T-helper 1 cell treated with Interleukin-12 subunit alpha and Interleukin-12 subunit beta and Interleukin-4 antibody, amounts not matched to agents 30 μg/mL and 1 μg/mL, for 36 hours (primary cell): ENCODE results near the gene UBE2I.

Experiments used
- H3K27ac Mint-ChIP-seq: one replicate; pipeline ENCODE4 v1.8.0; 2021; ENCODE audit warnings: mild to moderate bottlenecking, mixed read lengths
- H3K27me3 Mint-ChIP-seq: one replicate; pipeline ENCODE4 v1.8.0; 2021; ENCODE audit warnings: low read depth, mixed read lengths
- H3K36me3 Mint-ChIP-seq: one replicate; pipeline ENCODE4 v1.8.0; 2021; ENCODE audit warnings: low read depth, mixed read lengths
- H3K4me1 Mint-ChIP-seq: one replicate; pipeline ENCODE4 v1.8.0; 2021; ENCODE audit warnings: low read depth, mixed read lengths
- H3K4me3 Mint-ChIP-seq: one replicate; pipeline ENCODE4 v1.8.0; 2021; ENCODE audit warnings: mild to moderate bottlenecking, moderate library complexity, mixed read lengths
- H3K9me3 Mint-ChIP-seq: one replicate; pipeline ENCODE4 v1.8.0; 2021; ENCODE audit warnings: mixed read lengths

The UBE2I gene

GRCh38 chr16:1367486-1368174 lies 58.2 kb downstream of the UBE2I start:
- Mint-ChIP-seq H3K9me3 (no peaks in the 10 kb centered on the region), H3K36me3 (peaks cover 7% of the 10 kb centered on the region), H3K4me3 (no peak overlapping the region), H3K27me3 (no peaks in the 10 kb centered on the region), H3K4me1 (no peaks in the 10 kb centered on the region), H3K27ac (no peak overlapping the region)

GRCh38 chr16:1371054-1371978 lies 61.9 kb downstream of the UBE2I start:
- H3K4me1 Mint-ChIP-seq: peaks cover under 1% of the 10 kb centered on the region
- no peak overlapping the region for H3K4me3 Mint-ChIP-seq
- H3K36me3 Mint-ChIP-seq: no peaks in the 10 kb centered on the region
- no peaks in the 10 kb centered on the region for H3K9me3 Mint-ChIP-seq
- no peaks in the 10 kb centered on the region for H3K27me3 Mint-ChIP-seq
- H3K27ac Mint-ChIP-seq: no peak overlapping the region

- Mint-ChIP-seq H3K9me3 (no peaks in the 10 kb centered on the region), H3K4me3 (no peak overlapping the region), H3K36me3 (no peaks in the 10 kb centered on the region)
Observed at GRCh38 chr16:1372292-1372950, 63.0 kb downstream of the UBE2I start.

GRCh38 chr16:1374418-1375297 lies 65.2 kb downstream of the UBE2I start:
- Mint-ChIP-seq H3K27me3 (no peaks in the 10 kb centered on the region), H3K4me3 (no peak overlapping the region), H3K36me3 (peaks cover 1% of the 10 kb centered on the region), H3K4me1 (peaks cover 13% of the 10 kb centered on the region), H3K27ac (no peak overlapping the region), H3K9me3 (no peaks in the 10 kb centered on the region)

More at GRCh38 chr16:1372292-1372950, 63.0 kb downstream of the UBE2I start:
- Mint-ChIP-seq H3K27me3 (no peaks in the 10 kb centered on the region), H3K27ac (no peak overlapping the region), H3K4me1 (peaks cover 2% of the 10 kb centered on the region)

GRCh38 chr16:1375298-1375640 lies 65.8 kb downstream of the UBE2I start:
- Mint-ChIP-seq H3K27me3 (no peaks in the 10 kb centered on the region), H3K27ac (no peak overlapping the region), H3K4me1 (peaks cover 15% of the 10 kb centered on the region), H3K4me3 (no peak overlapping the region), H3K36me3 (peaks cover 1% of the 10 kb centered on the region), H3K9me3 (no peaks in the 10 kb centered on the region)

- H3K4me3 Mint-ChIP-seq: no peak overlapping the region
- H3K27ac Mint-ChIP-seq: no peak overlapping the region
- peaks cover 2% of the 10 kb centered on the region for H3K36me3 Mint-ChIP-seq
- no peaks in the 10 kb centered on the region for H3K27me3 Mint-ChIP-seq
- H3K9me3 Mint-ChIP-seq: no peaks in the 10 kb centered on the region
- peaks cover 15% of the 10 kb centered on the region for H3K4me1 Mint-ChIP-seq
Observed at GRCh38 chr16:1375741-1376410, 66.4 kb downstream of the UBE2I start.
